GM12892 (cell line): Measurements from ENCODE around the gene ZIC2.
"Not testable (repeated sequence)": the region's sequence is repeated elsewhere in the genome, so short reads cannot be mapped to it uniquely, and the experiment has no call there.

ENCODE experiments used
- DNase-seq: peaks from one replicate; pipeline ENCODE4 v3.0.0; 2011; ENCODE audit not compliant: insufficient read length
- FAIRE-seq: peaks from 2 replicates; lab custom pipeline; 2011; peaks lifted over from hg19 to GRCh38; lab: Jason Lieb, UNC
- POLR2A ChIP-seq: IDR thresholded peaks from 2 replicates; pipeline ENCODE4 v1.6.1; 2011; ENCODE audit warnings: low read depth, low read length, control low read depth
- POLR2AphosphoS5 ChIP-seq: IDR thresholded peaks from 2 replicates; pipeline ENCODE4 v1.6.1; 2011; ENCODE audit warnings: low read depth, low read length, control low read depth
- TAF1 ChIP-seq: IDR thresholded peaks from 2 replicates; pipeline ENCODE4 v1.6.1; 2011; ENCODE audit warnings: low read depth, mild to moderate bottlenecking, control low read depth, low read length, borderline replicate concordance

ZIC2 gene

GRCh38 chr13:100029933-100030332, 48.3 kb downstream of the ZIC2 start:
- DNase-seq (no peak), FAIRE-seq (no peak)
- TF ChIP-seq POLR2A, result no peak
- no peak for TF ChIP-seq TAF1
- no peak for TF ChIP-seq POLR2AphosphoS5

DNA sequence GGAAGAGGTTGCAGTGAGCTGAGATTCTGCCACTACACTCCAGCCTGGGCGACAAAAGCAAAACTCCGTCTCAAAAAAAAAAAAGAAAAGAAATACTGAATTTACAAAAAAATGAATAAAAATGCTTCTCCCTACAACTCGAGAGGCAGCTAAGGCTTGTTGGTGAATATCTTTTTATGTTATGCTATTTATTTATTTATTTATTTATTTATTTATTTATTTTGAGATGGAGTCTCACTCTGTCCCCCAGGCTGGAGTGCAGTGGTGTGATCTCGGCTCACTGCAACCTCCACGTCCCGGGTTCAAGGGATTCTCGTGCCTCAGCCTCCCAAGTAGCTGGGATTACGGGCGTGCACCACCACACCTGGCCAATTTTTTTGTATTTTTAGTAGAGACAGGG, 51.1 kb downstream of the ZIC2 start:
- not testable (repeated sequence) for FAIRE-seq, DNase-seq

GRCh38 chr13:100035936-100036335, 54.4 kb downstream of the ZIC2 start:
- TF ChIP-seq POLR2AphosphoS5 (no peak), POLR2A (no peak), TAF1 (no peak)
- DNase-seq, result no peak
- FAIRE-seq, result no peak
